ENCODE data around the gene CDK5RAP3.
"Not testable (repeated sequence)": the region's sequence is repeated elsewhere in the genome, so short reads cannot be mapped to it uniquely, and the experiment has no call there.

Gene CDK5RAP3

DNA sequence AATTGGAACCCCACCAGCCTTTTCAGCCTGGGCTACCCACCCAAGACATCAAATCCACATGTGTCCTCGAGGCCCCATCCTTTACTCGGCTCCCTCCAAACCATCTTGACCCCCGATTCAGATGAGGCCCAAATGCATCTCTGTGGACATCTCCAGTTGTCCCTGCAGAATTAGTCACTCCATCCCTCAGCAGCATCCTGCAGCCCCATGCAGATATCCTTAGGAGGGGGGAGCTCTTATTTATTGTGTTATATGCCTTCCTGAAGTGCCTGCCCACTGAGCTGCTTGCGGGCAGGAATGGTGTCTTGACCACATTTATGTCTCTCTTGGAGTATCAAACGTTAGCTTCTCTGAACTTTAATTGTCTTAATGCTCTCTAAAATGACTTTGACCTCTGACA is 15.6 kb downstream of the CDK5RAP3 start:
- no peaks in the 10 kb centered on the region for H3K27me3 Mint-ChIP-seq
- peaks cover 22% of the 10 kb centered on the region for H3K4me1 Mint-ChIP-seq
- DNase-seq (ENCODE audit: low spot score in 2 of 2) = no peak
- H3K4me3 Mint-ChIP-seq = no peak overlapping the region
- no peak overlapping the region for H3K27ac Mint-ChIP-seq (ENCODE audit: low read depth)
- ATAC-seq (replicated peaks; ENCODE audit: extremely low read depth, poor library complexity, severe bottlenecking) = no peak
- H3K36me3 Mint-ChIP-seq (ENCODE audit: insufficient read depth) = peaks cover 8% of the 10 kb centered on the region
- H3K9me3 Mint-ChIP-seq = no peaks in the 10 kb centered on the region

DNA sequence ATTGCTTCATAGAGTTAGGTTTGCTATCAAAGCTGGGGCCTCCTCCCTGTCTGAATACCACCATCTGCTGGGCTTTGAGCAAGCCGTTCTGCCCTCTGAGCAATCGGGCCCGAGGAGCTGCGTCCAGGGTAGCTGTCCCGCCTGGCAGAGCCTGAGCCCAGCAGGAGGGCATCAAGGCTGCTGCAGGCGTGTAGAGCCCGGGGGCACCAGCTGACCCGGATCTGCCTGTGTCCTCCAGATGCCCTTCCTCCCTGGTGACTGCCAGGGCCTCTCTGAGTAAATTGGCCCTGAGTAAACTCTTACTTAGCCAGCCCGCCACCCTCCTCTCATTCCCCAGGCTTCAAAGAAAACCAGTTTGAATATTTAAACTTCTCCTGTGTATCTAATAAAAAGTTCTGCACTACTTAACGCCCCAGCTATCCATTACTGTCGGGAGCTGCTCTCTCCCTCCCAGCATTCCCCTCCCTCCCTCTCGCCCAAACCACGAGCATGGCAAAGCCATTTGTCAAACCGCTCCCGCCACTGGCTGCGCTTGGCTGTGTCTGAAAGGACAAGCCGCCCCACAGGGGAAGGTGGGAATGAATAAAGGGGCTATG is 16.4 kb downstream of the CDK5RAP3 start:
- no peak for ATAC-seq (replicated peaks; ENCODE audit: extremely low read depth, poor library complexity, severe bottlenecking)
- Mint-ChIP-seq H3K27ac (ENCODE audit: low read depth) (no peak overlapping the region), H3K36me3 (ENCODE audit: insufficient read depth) (peaks cover 6% of the 10 kb centered on the region), H3K9me3 (no peaks in the 10 kb centered on the region), H3K27me3 (no peaks in the 10 kb centered on the region), H3K4me3 (no peak overlapping the region), H3K4me1 (peaks cover 19% of the 10 kb centered on the region)
- DNase-seq (ENCODE audit: low spot score in 2 of 2) = no peak

DNA sequence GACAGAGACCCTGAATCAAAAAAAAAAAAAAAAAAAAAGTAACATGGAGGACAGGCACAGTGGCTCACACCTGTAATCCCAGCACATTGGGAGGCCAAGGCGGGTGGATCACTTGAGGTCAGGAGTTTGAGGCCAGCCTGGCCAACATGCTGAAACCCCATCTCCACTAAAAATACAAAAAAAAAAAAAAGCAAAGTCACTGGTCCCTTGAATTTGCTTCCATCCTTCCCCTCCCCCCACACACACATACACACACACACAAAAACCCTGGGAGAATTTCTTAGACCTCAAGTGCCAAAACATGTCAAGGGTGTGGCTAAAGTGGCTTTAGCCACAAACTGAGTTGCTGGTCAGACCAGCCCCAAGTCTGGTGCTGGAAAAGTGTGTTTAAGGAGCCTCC is 17.5 kb downstream of the CDK5RAP3 start:
- not testable (repeated sequence) for H3K27me3 Mint-ChIP-seq; H3K36me3 Mint-ChIP-seq (ENCODE audit: insufficient read depth); DNase-seq (ENCODE audit: low spot score in 2 of 2); H3K4me3 Mint-ChIP-seq; H3K27ac Mint-ChIP-seq (ENCODE audit: low read depth); ATAC-seq (replicated peaks; ENCODE audit: extremely low read depth, poor library complexity, severe bottlenecking); H3K9me3 Mint-ChIP-seq
- H3K4me1 Mint-ChIP-seq = peaks cover 13% of the 10 kb centered on the region

DNA sequence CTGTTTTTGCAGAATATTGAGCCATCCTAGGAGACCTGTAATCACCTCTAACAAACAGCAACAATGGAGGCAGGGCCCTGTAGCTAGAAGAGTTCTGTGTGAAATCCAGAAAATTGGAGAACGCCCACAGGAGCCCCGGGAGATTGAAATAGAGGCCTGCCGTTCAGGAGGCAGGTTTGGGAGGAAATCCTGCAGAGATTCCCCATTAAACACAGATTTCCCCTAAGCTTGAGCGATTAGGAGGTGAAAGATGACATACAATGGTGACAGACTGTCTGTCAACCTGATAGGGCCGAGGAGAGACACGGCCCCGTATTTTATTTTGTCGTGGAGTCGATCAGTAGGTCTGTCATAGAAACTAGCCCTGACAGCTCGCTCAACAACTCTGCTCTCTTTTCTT is 18.2 kb downstream of the CDK5RAP3 start:
- Mint-ChIP-seq H3K4me1 (peaks cover 13% of the 10 kb centered on the region), H3K9me3 (no peaks in the 10 kb centered on the region), H3K27me3 (no peaks in the 10 kb centered on the region), H3K36me3 (ENCODE audit: insufficient read depth) (peaks cover 4% of the 10 kb centered on the region), H3K4me3 (no peak overlapping the region), H3K27ac (ENCODE audit: low read depth) (no peak overlapping the region)
- no peak for ATAC-seq (replicated peaks; ENCODE audit: extremely low read depth, poor library complexity, severe bottlenecking)
- no peak for DNase-seq (ENCODE audit: low spot score in 2 of 2)

DNA sequence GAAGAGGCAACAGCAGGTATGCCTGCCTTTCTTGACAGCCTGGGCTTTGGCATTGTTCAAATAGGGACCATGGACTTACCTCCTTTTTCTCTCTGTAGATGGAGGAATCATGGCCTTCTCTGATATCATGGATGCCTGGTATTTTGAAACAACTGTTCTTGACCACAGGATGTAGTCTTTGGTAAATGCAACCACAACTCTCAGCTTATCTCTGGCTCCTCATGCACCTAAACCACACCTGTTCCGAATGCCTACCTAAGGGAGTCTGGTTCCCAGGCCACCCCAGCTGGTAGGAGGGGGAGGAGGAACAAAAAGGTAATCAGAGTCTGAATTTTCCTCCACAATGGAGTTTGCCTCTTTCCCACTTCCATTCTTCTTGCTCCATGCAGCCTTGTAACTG is 18.8 kb downstream of the CDK5RAP3 start:
- Mint-ChIP-seq H3K4me3 (no peak overlapping the region), H3K27ac (ENCODE audit: low read depth) (no peak overlapping the region), H3K36me3 (ENCODE audit: insufficient read depth) (peaks cover 4% of the 10 kb centered on the region), H3K4me1 (peaks cover 13% of the 10 kb centered on the region), H3K27me3 (no peaks in the 10 kb centered on the region), H3K9me3 (no peaks in the 10 kb centered on the region)
- DNase-seq (ENCODE audit: low spot score in 2 of 2) (no peak), ATAC-seq (replicated peaks; ENCODE audit: extremely low read depth, poor library complexity, severe bottlenecking) (no peak)

DNA sequence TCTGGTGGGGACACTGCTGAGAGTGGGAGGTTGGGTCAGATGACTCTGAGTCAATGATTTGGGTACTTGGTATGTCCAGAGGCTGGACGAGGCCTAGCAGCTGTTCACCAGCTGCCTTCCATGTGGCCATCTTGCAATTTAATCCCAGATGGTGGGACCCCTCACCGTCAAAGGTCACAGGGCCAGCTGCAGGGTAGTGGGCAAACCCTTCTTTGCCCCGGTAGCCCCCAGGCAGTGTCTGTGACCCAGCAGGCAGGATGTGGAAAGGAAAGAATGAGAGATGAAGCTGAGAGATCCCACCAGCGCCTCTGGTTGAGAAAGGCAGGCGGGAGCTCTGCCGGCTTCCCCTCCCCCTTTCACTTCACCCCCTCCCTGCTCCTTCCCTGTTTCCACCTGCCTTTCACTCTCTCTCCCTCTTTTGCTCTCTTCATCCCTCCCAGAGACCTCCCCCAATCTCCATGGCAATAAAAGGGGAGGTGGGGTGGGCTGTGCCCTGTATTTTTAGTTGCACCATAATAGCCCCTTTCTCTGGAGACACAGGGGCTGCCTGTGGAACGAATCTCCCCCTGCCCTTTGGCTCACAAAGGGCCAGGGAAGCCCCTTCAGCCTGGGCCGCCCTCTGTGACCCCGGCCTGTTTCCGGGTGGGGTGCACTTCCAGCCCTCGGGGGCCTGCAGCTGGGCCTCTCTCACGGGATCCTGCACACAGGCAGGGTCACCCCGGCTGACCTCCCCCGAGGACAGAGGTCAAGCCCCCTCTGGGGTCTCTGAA is 20.2 kb downstream of the CDK5RAP3 start:
- DNase-seq (ENCODE audit: low spot score in 2 of 2) (no peak), ATAC-seq (replicated peaks; ENCODE audit: extremely low read depth, poor library complexity, severe bottlenecking) (no peak)
- peaks cover 8% of the 10 kb centered on the region for H3K27me3 Mint-ChIP-seq
- H3K27ac Mint-ChIP-seq (ENCODE audit: low read depth) = no peak overlapping the region
- H3K4me1 Mint-ChIP-seq = peaks cover 13% of the 10 kb centered on the region
- H3K9me3 Mint-ChIP-seq = no peaks in the 10 kb centered on the region
- no peaks in the 10 kb centered on the region for H3K36me3 Mint-ChIP-seq (ENCODE audit: insufficient read depth)
- H3K4me3 Mint-ChIP-seq = no peak overlapping the region

DNA sequence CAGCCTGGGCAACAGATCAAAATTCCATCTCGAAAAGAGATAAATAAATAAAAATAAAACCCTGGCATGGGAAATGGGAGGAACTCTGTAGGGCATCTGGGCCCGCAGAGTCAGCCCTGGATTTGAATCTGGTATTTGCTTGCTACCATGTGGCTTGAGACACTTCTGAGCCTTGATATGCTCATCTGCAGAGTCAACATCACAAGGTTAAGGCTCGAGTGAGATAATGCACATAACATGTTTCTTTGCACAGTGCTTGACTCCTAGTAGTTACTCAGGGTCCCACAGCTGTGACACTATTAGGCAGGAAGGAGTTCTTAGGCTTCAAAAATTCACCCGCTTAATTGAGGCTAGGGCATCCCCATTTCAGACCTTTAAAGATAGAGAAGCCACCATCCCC is 21.3 kb downstream of the CDK5RAP3 start:
- Mint-ChIP-seq H3K27ac (ENCODE audit: low read depth) (no peak overlapping the region), H3K9me3 (no peaks in the 10 kb centered on the region), H3K4me3 (no peak overlapping the region), H3K36me3 (ENCODE audit: insufficient read depth) (no peaks in the 10 kb centered on the region), H3K27me3 (peaks cover 11% of the 10 kb centered on the region), H3K4me1 (peaks cover 13% of the 10 kb centered on the region)
- DNase-seq (ENCODE audit: low spot score in 2 of 2) (no peak), ATAC-seq (replicated peaks; ENCODE audit: extremely low read depth, poor library complexity, severe bottlenecking) (no peak)

DNA sequence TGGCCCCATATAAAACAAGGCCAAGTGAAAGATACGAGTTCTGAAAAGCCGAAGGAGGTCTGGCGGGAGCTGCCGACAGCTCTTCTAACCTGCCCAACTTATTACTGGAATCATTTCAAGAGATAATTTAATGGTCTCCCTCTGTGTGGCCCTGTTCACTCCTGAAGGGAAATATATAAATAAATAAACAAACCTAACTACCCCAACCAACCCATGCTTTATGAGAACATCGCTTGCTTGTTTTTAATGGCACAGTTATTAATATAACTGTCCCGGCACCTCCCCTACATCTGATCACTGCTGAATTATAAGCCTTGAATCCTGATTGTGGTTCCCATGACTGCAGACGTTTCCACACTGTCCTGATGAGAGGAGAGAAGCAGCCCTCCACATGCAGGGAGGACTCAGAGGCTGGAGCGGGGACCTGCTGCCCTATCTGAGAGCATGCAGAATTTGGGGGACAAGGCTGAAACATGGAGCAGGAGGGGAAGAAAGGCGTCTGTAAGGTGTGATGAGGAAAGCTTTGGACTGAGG is 22.2 kb downstream of the CDK5RAP3 start:
- H3K36me3 Mint-ChIP-seq (ENCODE audit: insufficient read depth) = no peaks in the 10 kb centered on the region
- H3K4me1 Mint-ChIP-seq = peaks cover 13% of the 10 kb centered on the region
- no peaks in the 10 kb centered on the region for H3K9me3 Mint-ChIP-seq
- no peak overlapping the region for H3K27ac Mint-ChIP-seq (ENCODE audit: low read depth)
- peaks cover 18% of the 10 kb centered on the region for H3K27me3 Mint-ChIP-seq
- H3K4me3 Mint-ChIP-seq = no peak overlapping the region
- DNase-seq (ENCODE audit: low spot score in 2 of 2) (no peak), ATAC-seq (replicated peaks; ENCODE audit: extremely low read depth, poor library complexity, severe bottlenecking) (no peak)

DNA sequence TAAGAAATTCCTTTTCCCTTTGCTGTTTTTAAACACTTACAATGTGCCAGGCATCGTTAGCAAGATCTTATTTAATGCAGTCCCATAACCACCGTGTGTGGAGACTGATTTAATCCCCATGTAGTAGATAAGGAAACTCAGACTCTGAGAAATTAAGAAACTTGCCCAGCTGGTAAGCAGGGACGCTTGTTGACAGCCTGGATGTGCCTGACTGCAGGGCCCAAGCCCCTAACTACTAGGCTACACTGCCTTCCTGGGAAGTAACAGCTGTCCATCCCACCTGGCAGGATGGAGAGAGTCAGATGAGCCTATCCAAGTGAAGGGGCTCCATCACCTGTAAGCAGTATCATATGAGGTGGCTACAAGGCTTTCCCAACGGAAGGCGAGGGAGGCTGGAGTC is 23.1 kb downstream of the CDK5RAP3 start:
- H3K27ac Mint-ChIP-seq (ENCODE audit: low read depth) = no peak overlapping the region
- ATAC-seq (replicated peaks; ENCODE audit: extremely low read depth, poor library complexity, severe bottlenecking) (no peak), DNase-seq (ENCODE audit: low spot score in 2 of 2) (no peak)
- H3K9me3 Mint-ChIP-seq = no peaks in the 10 kb centered on the region
- H3K4me1 Mint-ChIP-seq = peaks cover 8% of the 10 kb centered on the region
- H3K27me3 Mint-ChIP-seq = peaks cover 18% of the 10 kb centered on the region
- no peak overlapping the region for H3K4me3 Mint-ChIP-seq
- H3K36me3 Mint-ChIP-seq (ENCODE audit: insufficient read depth) = no peaks in the 10 kb centered on the region

DNA sequence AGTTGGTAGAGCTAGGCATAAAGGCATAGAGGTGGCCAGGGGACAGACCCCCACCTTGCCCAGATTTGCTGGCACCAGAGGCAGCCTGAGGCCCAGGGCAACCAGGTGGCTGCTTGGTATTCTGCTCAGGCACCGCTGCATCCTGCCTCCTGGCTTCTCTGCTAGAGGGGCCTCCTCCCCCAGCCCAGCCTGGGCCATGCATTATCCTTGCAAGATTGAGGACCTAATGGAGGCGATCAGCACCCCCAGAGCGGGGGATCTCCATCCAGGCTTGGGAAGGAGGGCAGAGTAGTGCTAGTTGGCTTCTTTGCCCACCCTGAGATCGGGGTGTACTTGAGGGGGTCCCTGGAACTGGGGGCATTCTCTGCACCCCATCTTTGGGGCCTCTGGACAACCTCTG is 23.8 kb downstream of the CDK5RAP3 start:
- Mint-ChIP-seq H3K36me3 (ENCODE audit: insufficient read depth) (no peaks in the 10 kb centered on the region), H3K9me3 (no peaks in the 10 kb centered on the region), H3K27me3 (peaks cover 18% of the 10 kb centered on the region), H3K27ac (ENCODE audit: low read depth) (no peak overlapping the region), H3K4me1 (peaks cover 2% of the 10 kb centered on the region), H3K4me3 (no peak overlapping the region)
- ATAC-seq (replicated peaks; ENCODE audit: extremely low read depth, poor library complexity, severe bottlenecking) (no peak), DNase-seq (ENCODE audit: low spot score in 2 of 2) (no peak)

DNA sequence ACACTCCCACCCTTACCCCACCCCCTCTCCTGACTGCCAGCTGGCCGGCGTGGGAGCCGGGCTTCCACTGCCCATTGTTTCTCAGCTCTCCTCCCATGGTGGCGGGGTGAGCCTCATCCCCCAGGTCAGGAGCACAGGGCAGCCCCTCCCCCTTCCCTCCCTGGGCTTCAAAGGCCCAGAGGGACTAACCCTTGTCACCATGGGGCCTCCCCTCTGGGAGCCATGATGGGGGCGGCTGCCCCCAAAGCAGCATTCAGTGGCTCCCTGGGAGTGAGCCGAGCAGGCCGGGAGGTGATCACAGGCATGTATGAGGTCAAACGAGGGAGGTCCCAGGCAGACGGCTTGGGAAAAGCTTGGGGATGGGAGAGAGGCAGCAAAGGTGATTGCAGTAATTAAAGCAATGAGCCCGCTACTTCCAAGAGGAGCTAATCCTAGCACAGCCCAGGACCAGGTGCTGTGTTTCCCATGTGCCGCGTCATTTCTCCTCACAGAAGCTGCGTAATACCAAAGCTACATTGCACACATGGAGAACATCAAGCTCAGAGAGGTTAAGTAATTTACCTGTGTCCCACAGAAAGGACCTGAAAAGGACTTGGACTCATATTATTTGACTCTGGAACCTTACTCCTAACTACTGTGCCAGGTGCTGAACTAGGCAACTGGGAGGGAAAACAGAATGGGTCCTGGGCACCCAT is 24.5 kb downstream of the CDK5RAP3 start:
- H3K27me3 Mint-ChIP-seq = peaks cover 18% of the 10 kb centered on the region
- no peak for DNase-seq (ENCODE audit: low spot score in 2 of 2)
- no peak overlapping the region for H3K27ac Mint-ChIP-seq (ENCODE audit: low read depth)
- H3K9me3 Mint-ChIP-seq = no peaks in the 10 kb centered on the region
- no peaks in the 10 kb centered on the region for H3K36me3 Mint-ChIP-seq (ENCODE audit: insufficient read depth)
- H3K4me1 Mint-ChIP-seq = no peaks in the 10 kb centered on the region
- H3K4me3 Mint-ChIP-seq = no peak overlapping the region
- no peak for ATAC-seq (replicated peaks; ENCODE audit: extremely low read depth, poor library complexity, severe bottlenecking)

DNA sequence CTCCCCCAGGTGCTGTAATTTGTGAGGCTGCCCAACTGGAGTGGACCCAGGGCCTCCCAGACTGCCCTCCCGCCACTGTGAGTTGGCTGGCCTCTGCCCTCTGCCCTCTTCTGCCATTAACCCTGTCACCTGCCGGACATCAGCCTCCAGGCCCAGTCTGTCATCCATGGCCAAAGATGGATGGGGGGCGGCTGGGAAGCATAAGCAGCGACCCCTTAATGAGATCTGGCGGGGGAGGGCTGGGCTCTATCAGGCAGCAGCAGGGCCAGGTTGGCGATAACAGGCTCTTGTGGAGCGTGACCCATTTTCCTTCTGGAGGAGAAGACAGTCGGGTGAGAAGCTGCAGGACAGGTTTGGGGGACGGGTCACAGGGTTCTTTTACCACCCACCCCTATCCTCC is 25.3 kb downstream of the CDK5RAP3 start:
- ATAC-seq (replicated peaks; ENCODE audit: extremely low read depth, poor library complexity, severe bottlenecking) = no peak
- no peak overlapping the region for H3K27ac Mint-ChIP-seq (ENCODE audit: low read depth)
- no peaks in the 10 kb centered on the region for H3K4me1 Mint-ChIP-seq
- H3K9me3 Mint-ChIP-seq = no peaks in the 10 kb centered on the region
- H3K27me3 Mint-ChIP-seq = peaks cover 18% of the 10 kb centered on the region
- no peak overlapping the region for H3K4me3 Mint-ChIP-seq
- DNase-seq (ENCODE audit: low spot score in 2 of 2) = no peak
- H3K36me3 Mint-ChIP-seq (ENCODE audit: insufficient read depth) = no peaks in the 10 kb centered on the region

DNA sequence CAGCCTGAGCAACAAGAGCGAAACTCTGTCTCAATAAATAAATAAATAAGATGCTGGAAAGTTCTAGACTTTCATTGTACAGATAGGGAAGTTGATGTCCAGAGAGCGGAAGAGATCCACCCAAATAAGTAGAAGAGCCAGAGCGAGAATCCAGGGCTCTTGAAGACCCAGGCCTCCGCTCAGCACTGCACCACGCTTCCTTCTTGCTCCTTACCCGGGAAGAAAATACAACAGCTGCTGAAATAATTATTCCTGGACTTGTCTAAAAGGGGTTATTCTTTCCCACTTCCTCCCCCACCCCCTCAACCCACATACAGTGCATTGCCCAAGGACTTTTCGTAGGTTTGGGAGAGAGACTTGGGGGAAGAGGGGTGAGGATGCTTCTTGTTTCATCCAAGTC is 26.7 kb downstream of the CDK5RAP3 start:
- Mint-ChIP-seq H3K36me3 (ENCODE audit: insufficient read depth) (no peaks in the 10 kb centered on the region), H3K27me3 (peaks cover 22% of the 10 kb centered on the region), H3K27ac (ENCODE audit: low read depth) (no peak overlapping the region), H3K4me3 (no peak overlapping the region), H3K9me3 (no peaks in the 10 kb centered on the region), H3K4me1 (no peaks in the 10 kb centered on the region)
- ATAC-seq (replicated peaks; ENCODE audit: extremely low read depth, poor library complexity, severe bottlenecking) (no peak), DNase-seq (ENCODE audit: low spot score in 2 of 2) (no peak)
